Peyer's patch (tissue), 4 donors: Measurements from ENCODE around the gene SYT8.

ENCODE experiments used
- CTCF ChIP-seq, 6 experiments: fragments of 450-650 bp in 4 of 6; fragments of 200-600 bp in 2 of 6; sonication (generic) in 1 of 6; IDR thresholded peaks; one replicate each; pipeline ENCODE4 v1.5.1; 2017 to 2019; ENCODE audit warnings: antibody characterized with exemption in 6 of 6, mild to moderate bottlenecking in 3 of 6, moderate library complexity in 1 of 6
- POLR2A ChIP-seq, 2 donors: fragments of 450-650 bp; IDR thresholded peaks; one replicate each; pipeline ENCODE4 v1.5.1; 2017; ENCODE audit warnings: antibody characterized with exemption in 2 of 2, mild to moderate bottlenecking in 2 of 2, moderate library complexity in 2 of 2

DNA sequence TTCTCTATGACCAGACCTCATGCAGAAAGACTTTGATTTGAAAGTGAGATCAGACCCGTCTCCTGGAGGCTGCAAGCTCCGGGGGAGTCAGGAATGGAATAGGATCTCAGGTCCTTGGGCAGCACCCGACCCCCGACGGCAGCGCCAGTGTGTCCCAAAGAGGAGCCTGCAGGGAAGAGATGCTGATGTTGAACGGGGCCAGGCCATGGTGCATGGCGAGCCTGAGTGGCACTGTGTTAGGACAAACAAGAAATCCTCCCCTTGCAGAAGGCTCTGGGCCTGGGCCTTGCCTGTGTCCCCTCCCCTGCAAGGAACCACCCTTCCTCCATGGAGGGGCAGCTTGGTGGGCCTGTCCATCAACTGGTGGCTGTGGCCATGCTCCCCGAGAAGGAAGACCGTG, 20.1 kb upstream of the SYT8 start:
- TF ChIP-seq CTCF (IDR thresholded peaks at IDR 0.05) (no peak), POLR2A (IDR thresholded peaks at IDR 0.05) (no peak)
